DMS 273 (cell line): Measurements from ENCODE around the gene CAMSAP1.
A peak's percentile ranks its signal among the peaks of the same experiment; 100 is the strongest.
"Not testable (repeated sequence)": the region's sequence is repeated elsewhere in the genome, so short reads cannot be mapped to it uniquely, and the experiment has no call there.

Experiments used
- DNase-seq: peaks from one replicate; lab custom pipeline; 2025; ENCODE audit not compliant: unreplicated experiment; lab: John Stamatoyannopoulos, UW

CAMSAP1 gene

GRCh38 chr9:135907431-135908092, at the start of gene CAMSAP1:
TSS of gene CAMSAP1 (minus strand) at chr9:135907546. CDS start at chr9:135907159, 387 bp downstream.
- peak; percentile 96 for DNase-seq

GRCh38 chr9:135956802-135957174, 49.4 kb upstream of the CAMSAP1 start:
- no peak for DNase-seq

- DNase-seq: no peak
Observed at GRCh38 chr9:135955934-135956801, 48.8 kb upstream of the CAMSAP1 start.

- no peak for DNase-seq
Observed at GRCh38 chr9:135952664-135953206, 45.4 kb upstream of the CAMSAP1 start.

GRCh38 chr9:135951889-135952663, 44.7 kb upstream of the CAMSAP1 start:
- peak; percentile 82 for DNase-seq

- DNase-seq: not testable (repeated sequence)
Observed at GRCh38 chr9:135951310-135951709, 44.0 kb upstream of the CAMSAP1 start.

GRCh38 chr9:135950841-135951240, 43.5 kb upstream of the CAMSAP1 start:
- DNase-seq: not testable (repeated sequence)

- no peak for DNase-seq
Observed at GRCh38 chr9:135950135-135950682, 42.9 kb upstream of the CAMSAP1 start.

- DNase-seq: no peak
Observed at GRCh38 chr9:135949501-135950134, 42.3 kb upstream of the CAMSAP1 start.

GRCh38 chr9:135948968-135949367, 41.6 kb upstream of the CAMSAP1 start:
- DNase-seq: no peak

GRCh38 chr9:135948446-135948845, 41.1 kb upstream of the CAMSAP1 start:
- no peak for DNase-seq

- no peak for DNase-seq
Observed at GRCh38 chr9:135947582-135947981, 40.2 kb upstream of the CAMSAP1 start.

- not testable (repeated sequence) for DNase-seq
Observed at GRCh38 chr9:135947105-135947504, 39.8 kb upstream of the CAMSAP1 start.

- DNase-seq: no peak
Observed at GRCh38 chr9:135946392-135946994, 39.1 kb upstream of the CAMSAP1 start.

GRCh38 chr9:135945969-135946368, 38.6 kb upstream of the CAMSAP1 start:
- no peak for DNase-seq

GRCh38 chr9:135944444-135945252, 37.3 kb upstream of the CAMSAP1 start:
- no peak for DNase-seq

GRCh38 chr9:135943604-135944003, 36.3 kb upstream of the CAMSAP1 start:
- DNase-seq: not testable (repeated sequence)

- DNase-seq: no peak
Observed at GRCh38 chr9:135941288-135941995, 34.1 kb upstream of the CAMSAP1 start.
